Esophagus squamous epithelium (tissue), 5 donors: ENCODE results near the gene RPP21. TPM values are rescaled to one million over a fixed set of nuclear protein-coding genes. Genes with fewer than 3 reads are reported as not detected.

Experiments used
- DNase-seq: peaks from one replicate; lab custom pipeline; 2025; lab: John Stamatoyannopoulos, UW
- H3K27ac ChIP-seq, 4 donors: fragments of 200-600 bp; sonication (generic); one replicate each; pipeline ENCODE4 v1.5.1; 2016 to 2019; ENCODE audit warnings: mild to moderate bottlenecking in 1 of 4
- H3K27me3 ChIP-seq, 4 donors: fragments of 200-600 bp; sonication (generic); 1 replicate in 3 of 4; 2 replicates in 1 of 4; pipeline versions ENCODE4 v1.5.1 to v1.6.0; 2017 to 2021; ENCODE audit warnings: antibody characterized with exemption in 1 of 4
- H3K36me3 ChIP-seq, 3 donors: fragments of 200-600 bp; sonication (generic); one replicate each; pipeline ENCODE4 v1.5.1; 2016 to 2019
- H3K4me1 ChIP-seq, 3 donors: fragments of 200-600 bp; sonication (generic); one replicate each; pipeline ENCODE4 v1.5.1; 2017 to 2019
- H3K4me3 ChIP-seq, 4 donors: fragments of 200-600 bp; sonication (generic); 1 replicate in 3 of 4; 2 replicates in 1 of 4; pipeline ENCODE4 v1.5.1; 2016 to 2019; ENCODE audit warnings: mild to moderate bottlenecking in 2 of 4, moderate library complexity in 1 of 4
- H3K9me3 ChIP-seq, 3 donors: fragments of 200-600 bp; sonication (generic); one replicate each; pipeline ENCODE4 v1.5.1; 2016 to 2019
- POLR2A ChIP-seq, 4 donors: fragments of 450-650 bp; IDR thresholded peaks; one replicate each; pipeline ENCODE4 v1.6.1; 2017; ENCODE audit warnings: antibody characterized with exemption in 4 of 4, mild to moderate bottlenecking in 4 of 4, moderate library complexity in 3 of 4
- WGBS, 2 donors: methylation state at CpG; one replicate each; pipeline ENCODE4 v1.1.5; 2018; 5-methylcytosine and 5-hydroxymethylcytosine counted together
- intact Hi-C: fragments of 100-400 bp; cut with DNase I; formaldehyde crosslinking; loops from one replicate; pipeline ENCODE4 v1.15.0; 2022
- total RNA-seq, 4 donors: library from RNA; depleted of rRNA; stranded (reverse); fragments of >200 nt; gene quantifications; one replicate each; pipeline ENCODE4 v1.1.0, GENCODE V29; 2016
- TF ChIP-seq, protein P1 (sequence below), 6 experiments: fragments of 450-650 bp in 4 of 6; fragments of 200-600 bp in 2 of 6; sonication (generic) in 2 of 6; IDR thresholded peaks; one replicate each; pipeline ENCODE4 v1.5.1; 2016 to 2019; ENCODE audit warnings: antibody characterized with exemption in 6 of 6, mild to moderate bottlenecking in 4 of 6, moderate library complexity in 4 of 6
- donor health status: DM: yes; HTN: yes; CAD: no.

The RPP21 gene
- total RNA-seq, 4 donors from 2014 or later: 60.2 to 101 (median 81.7) TPM

DNA sequence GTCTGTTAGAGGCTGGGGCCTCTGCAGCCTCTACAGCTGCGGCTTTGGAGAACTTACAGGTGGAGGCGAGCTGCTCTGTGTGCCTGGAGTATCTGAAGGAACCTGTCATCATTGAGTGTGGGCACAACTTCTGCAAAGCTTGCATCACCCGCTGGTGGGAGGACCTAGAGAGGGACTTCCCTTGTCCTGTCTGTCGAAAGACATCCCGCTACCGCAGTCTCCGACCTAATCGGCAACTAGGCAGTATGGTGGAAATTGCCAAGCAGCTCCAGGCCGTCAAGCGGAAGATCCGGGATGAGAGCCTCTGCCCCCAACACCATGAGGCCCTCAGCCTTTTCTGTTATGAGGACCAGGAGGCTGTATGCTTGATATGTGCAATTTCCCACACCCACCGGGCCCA, 15.6 kb upstream of the RPP21 start:
- no peak for TF ChIP-seq POLR2A (IDR thresholded peaks at IDR 0.05)
- TF ChIP-seq, protein P1, sequence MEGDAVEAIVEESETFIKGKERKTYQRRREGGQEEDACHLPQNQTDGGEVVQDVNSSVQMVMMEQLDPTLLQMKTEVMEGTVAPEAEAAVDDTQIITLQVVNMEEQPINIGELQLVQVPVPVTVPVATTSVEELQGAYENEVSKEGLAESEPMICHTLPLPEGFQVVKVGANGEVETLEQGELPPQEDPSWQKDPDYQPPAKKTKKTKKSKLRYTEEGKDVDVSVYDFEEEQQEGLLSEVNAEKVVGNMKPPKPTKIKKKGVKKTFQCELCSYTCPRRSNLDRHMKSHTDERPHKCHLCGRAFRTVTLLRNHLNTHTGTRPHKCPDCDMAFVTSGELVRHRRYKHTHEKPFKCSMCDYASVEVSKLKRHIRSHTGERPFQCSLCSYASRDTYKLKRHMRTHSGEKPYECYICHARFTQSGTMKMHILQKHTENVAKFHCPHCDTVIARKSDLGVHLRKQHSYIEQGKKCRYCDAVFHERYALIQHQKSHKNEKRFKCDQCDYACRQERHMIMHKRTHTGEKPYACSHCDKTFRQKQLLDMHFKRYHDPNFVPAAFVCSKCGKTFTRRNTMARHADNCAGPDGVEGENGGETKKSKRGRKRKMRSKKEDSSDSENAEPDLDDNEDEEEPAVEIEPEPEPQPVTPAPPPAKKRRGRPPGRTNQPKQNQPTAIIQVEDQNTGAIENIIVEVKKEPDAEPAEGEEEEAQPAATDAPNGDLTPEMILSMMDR (IDR thresholded peaks at IDR 0.05): no peak
- Histone ChIP-seq H3K27ac (peak overlapping the region in 1 of 4 donors; percentile 7), H3K36me3 (peaks cover 5 to 54% (median 11%) of the 10 kb centered on the region in 3 donors), H3K4me1 (peaks cover 16 to 45% (median 16%) of the 10 kb centered on the region in 3 donors), H3K27me3 (no peaks in the 10 kb centered on the region), H3K9me3 (no peaks in the 10 kb centered on the region), H3K4me3 (no peak overlapping the region)
- no peak for DNase-seq
- WGBS, 2 donors: 92 to 100% methylated on average over 9 to 12 of the region's 12 CpGs
- intact Hi-C loops: no loop called here

- Histone ChIP-seq H3K27ac (peak overlapping the region in 2 of 4 donors; percentile 63 to 66), H3K36me3 (peaks cover 11 to 81% (median 25%) of the 10 kb centered on the region in 3 donors), H3K4me1 (peaks cover 4 to 30% (median 6%) of the 10 kb centered on the region in 3 donors), H3K4me3 (no peak overlapping the region), H3K27me3 (no peaks in the 10 kb centered on the region), H3K9me3 (no peaks in the 10 kb centered on the region)
- TF ChIP-seq, protein P1 (IDR thresholded peaks at IDR 0.05): no peak
- TF ChIP-seq POLR2A (IDR thresholded peaks at IDR 0.05): no peak
- WGBS, 2 donors: 53 to 68% methylated on average over 3 of the region's 3 CpGs
- DNase-seq: no peak
- intact Hi-C loops: no loop called here
Measured at GRCh38 chr6:30331981-30332380, 13.0 kb upstream of the RPP21 start.

DNA sequence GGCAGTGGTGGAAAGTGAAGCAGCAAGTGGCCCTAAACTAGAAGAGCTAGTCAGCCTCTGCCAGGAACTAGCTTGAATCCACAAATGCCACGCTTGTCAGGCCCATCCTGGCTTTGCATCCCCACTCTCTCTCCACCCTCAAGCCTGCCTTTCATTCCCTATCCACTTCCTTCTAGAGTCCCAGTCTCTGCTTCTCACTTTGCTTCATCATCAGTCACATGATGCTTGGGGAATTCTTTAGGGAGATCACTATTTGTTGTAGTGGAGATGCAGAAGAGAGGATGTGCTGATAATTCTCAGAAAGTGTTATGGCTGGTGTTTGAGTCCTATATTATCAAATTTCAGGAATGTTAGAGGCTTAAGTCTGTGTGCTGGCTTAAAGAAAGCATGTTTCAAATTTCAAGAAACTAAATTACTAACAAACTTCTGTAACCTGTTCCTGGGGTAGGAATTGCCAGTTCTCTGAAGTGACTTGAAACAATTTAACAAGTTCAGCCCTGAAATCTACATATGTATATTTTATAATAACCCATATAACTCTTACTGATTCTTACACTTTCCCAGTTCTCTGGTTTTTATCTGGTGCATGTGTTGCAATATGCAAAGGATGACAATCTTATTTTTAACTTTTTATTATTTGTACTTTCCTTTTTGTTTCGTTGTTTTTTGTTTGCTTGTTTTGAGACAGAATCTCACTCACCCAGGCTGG, 10.7 kb upstream of the RPP21 start:
- DNase-seq: no peak
- H3K9me3 ChIP-seq: no peaks in the 10 kb centered on the region
- intact Hi-C loops: no loop called here
- H3K4me3 ChIP-seq: no peak overlapping the region
- 86 to 89% methylated on average over 2 of the region's 2 CpGs for WGBS, 2 donors
- TF ChIP-seq, protein P1 (IDR thresholded peaks at IDR 0.05): no peak
- no peak for TF ChIP-seq POLR2A (IDR thresholded peaks at IDR 0.05)
- H3K4me1 ChIP-seq: peaks cover 0 to 18% (median 0%) of the 10 kb centered on the region in 3 donors
- peaks cover 11 to 100% (median 35%) of the 10 kb centered on the region in 3 donors for H3K36me3 ChIP-seq
- H3K27ac ChIP-seq: no peak overlapping the region
- no peaks in the 10 kb centered on the region for H3K27me3 ChIP-seq

DNA sequence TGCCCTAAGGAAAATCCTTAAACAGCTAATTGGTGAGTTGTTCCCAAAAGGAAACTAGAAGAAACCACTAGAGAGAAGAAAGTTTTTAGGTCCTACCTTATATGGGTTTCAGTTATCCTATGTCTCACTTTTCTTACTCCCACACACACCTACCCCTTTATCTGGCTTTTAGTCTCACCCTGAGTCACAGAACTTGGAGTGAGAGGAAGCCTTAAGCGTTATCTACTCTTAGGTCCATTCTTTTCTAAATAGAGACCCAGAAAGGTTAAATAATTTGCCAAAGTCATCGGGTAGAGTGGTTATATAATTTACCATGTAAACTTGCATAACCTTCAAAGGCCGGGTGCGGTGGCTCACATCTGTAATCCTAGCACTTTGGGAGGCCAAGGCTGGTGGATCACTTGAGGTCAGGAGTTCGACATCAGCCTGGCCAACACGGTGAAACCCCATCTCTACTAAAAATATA, 4.3 kb upstream of the RPP21 start:
- H3K4me3 ChIP-seq: no peak overlapping the region
- H3K9me3 ChIP-seq: no peaks in the 10 kb centered on the region
- peaks cover 0 to 8% (median 0%) of the 10 kb centered on the region in 3 donors for H3K4me1 ChIP-seq
- peaks cover 8 to 68% (median 40%) of the 10 kb centered on the region in 3 donors for H3K36me3 ChIP-seq
- no peak for DNase-seq
- WGBS, 2 donors: 83 to 89% methylated on average over 3 to 4 of the region's 6 CpGs
- no peaks in the 10 kb centered on the region for H3K27me3 ChIP-seq
- intact Hi-C loops: no loop called here
- H3K27ac ChIP-seq: no peak overlapping the region
- no peak for TF ChIP-seq POLR2A (IDR thresholded peaks at IDR 0.05)
- TF ChIP-seq, protein P1 (IDR thresholded peaks at IDR 0.05): no peak

GRCh38 chr6:30341218-30341617, 3.7 kb upstream of the RPP21 start:
- intact Hi-C loops: no loop called here
- H3K4me3 ChIP-seq: no peak overlapping the region
- peaks cover 3 to 14% (median 5%) of the 10 kb centered on the region in 3 donors for H3K4me1 ChIP-seq
- whole genome bisulfite sequencing, 2 donors: 91 to 94% methylated on average over 3 of the region's 3 CpGs
- H3K36me3 ChIP-seq: peaks cover 5 to 64% (median 34%) of the 10 kb centered on the region in 3 donors
- no peak for DNase-seq
- no peaks in the 10 kb centered on the region for H3K9me3 ChIP-seq
- TF ChIP-seq POLR2A (IDR thresholded peaks at IDR 0.05): no peak
- TF ChIP-seq, protein P1 (IDR thresholded peaks at IDR 0.05): no peak
- no peak overlapping the region for H3K27ac ChIP-seq
- H3K27me3 ChIP-seq: no peaks in the 10 kb centered on the region
